DLD1 (cell line): ENCODE measurements around the gene MGAT3.

Experiments used
- in situ Hi-C: cut with HindIII; loops from 2 replicates; pipeline ENCODE4 v1.10.0; 2017; ENCODE audit warnings: low sequenced_read_pairs

The MGAT3 gene

DNA sequence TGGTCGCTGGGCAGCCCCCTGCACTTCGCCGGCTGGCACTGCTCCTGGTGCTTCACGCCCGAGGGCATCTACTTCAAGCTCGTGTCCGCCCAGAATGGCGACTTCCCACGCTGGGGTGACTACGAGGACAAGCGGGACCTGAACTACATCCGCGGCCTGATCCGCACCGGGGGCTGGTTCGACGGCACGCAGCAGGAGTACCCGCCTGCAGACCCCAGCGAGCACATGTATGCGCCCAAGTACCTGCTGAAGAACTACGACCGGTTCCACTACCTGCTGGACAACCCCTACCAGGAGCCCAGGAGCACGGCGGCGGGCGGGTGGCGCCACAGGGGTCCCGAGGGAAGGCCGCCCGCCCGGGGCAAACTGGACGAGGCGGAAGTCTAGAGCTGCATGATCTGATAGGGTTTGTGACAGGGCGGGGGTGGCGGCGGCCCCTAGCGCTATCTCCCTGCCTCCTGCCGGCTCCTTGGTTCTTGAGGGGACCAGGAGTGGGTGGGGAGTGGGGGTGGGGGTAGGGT, 31.8 kb downstream of the MGAT3 start:
- in situ Hi-C loops, result loop anchor here (25.0 kb wide), 1 partner anchor 126 kb away; no protein-coding TSS in a partner anchor

DNA sequence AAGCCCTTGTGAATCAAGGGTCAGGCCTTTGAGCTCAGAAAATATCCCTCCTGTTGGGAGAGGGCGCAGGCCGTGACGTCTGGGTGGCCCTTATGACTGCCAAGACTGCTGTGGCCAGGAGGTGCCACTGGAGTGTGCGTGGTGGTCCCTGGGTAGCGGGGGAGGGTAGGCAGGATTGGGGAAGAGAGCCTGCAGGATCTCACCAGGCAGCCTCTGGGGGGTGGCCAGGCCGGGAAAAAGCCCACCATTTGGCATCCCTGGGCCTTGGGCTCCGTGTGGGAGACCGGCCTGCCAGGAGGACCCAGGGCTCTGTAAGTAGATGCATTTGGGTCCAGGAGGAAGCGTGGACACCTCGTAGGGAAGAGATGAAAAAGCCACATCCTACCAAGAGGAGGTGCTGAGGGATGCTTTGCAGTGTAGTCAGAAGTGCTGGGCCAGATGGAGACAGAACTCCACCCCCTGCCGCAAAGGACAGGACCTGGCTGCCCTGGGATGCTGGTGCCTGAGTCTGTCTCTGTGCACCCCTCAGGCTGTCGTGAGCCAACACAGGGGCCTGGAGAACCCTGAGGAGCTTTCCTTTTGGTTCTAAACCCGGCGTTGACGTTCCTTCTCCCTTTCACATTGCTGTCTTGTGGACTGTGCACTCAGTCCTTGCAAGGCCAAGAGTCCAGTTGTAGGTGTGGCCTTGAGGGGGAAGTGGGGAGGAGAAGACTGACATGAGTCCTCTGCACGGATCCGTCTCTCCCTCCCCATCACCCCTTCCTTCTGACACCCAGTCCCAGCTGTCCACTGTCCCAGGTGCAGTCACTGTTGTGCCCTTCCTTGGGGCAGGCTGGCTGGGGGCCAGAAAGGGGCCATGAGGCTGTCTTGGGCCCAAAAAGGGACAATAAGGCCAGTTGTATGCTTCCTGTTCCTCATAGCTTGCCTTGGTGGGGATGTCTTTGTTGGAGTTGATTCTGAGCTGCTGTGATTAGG, 32.6 kb downstream of the MGAT3 start:
- in situ Hi-C loops, result loop anchor here (25.0 kb wide), 1 partner anchor 127 kb away; no protein-coding TSS in a partner anchor

DNA sequence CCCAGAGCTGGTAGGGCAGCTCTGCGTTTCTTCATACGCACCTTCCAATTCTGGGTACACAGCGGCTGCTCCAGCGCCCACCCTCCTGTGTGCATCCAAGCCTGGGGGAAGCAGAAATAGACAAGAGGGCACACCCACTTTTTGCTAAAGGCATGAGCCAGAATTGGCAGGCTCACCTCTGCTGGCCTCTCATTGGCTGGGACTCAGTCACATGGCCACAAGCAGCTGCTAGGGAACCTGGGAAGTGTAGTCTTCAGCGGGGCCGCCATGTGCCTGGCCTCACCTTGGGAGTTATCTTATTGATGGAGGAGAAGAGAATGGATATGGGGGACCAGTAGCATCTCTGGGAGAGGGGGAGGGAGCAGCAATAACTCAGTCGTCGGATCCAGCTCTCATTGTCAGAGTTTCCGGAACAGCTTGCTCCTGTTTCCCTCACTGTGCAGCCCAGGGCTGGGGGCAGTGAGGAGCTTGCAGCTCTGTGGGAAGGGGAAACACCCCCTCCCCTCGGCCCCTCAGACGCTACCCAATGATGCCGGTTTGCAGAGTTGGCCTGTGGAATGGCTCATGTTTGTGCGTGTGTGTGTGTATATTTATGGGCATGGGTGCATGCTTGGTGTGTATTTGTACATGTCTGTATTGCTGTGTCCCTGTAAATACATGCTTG, 33.5 kb downstream of the MGAT3 start:
- in situ Hi-C loops, result loop anchor here (25.0 kb wide), 1 partner anchor 128 kb away; no protein-coding TSS in a partner anchor

DNA sequence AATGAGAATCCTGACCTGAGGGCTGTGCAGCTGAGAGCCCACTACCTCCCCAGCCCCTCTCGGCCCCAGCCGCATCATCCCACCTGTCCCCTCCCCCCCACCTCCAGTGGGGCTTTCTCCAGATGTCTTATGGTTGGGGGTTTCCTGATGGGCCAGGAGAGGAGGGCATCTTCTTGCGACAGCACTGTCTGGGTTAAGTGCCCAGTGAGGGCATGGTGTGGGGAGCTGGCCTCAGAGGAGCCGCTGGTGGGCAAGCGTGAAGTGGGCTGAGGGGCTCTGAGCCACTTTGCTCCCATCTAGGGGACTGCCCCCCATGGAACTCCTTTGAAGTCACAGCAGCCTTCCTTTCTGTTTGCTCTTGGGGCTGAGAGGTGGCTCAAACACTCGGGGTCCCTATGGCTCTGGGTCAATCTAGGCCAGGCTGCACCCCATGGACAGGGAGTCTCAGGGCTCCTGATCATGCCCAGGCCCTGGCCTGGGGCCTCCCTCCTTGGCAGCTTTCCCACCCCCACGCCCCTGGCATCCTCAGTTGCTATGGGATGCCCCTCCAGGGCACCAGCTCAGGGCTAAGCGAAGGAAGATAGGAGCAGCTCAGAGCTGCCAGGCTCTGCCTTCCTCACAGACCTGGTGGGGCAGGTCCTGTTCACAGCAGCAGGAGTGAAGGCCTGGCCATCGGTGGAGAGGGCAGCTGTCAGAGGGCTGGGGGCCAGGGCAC, 34.3 kb downstream of the MGAT3 start:
- in situ Hi-C loops, result loop anchor here (25.0 kb wide), 1 partner anchor 129 kb away; no protein-coding TSS in a partner anchor

DNA sequence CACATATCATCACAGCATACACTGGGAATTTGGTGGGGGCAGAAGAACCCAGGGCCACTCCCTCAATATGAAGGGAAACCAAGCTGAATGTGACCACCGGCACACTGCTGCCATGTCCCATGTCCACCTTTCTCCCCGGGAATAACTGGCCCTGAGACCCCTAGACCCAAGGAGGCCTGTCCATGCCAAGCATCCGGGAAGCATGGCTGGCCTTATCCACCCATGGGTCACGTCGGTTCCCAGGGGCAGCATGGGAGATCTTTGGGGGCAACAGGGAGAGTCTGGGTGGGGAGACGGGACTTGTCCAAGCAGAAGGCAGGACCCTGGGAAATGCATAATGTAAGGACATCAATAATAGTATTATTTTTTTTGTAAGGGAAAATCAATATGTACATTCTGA, 34.9 kb downstream of the MGAT3 start:
- in situ Hi-C loops, result loop anchor here (25.0 kb wide), 1 partner anchor 129 kb away; no protein-coding TSS in a partner anchor

DNA sequence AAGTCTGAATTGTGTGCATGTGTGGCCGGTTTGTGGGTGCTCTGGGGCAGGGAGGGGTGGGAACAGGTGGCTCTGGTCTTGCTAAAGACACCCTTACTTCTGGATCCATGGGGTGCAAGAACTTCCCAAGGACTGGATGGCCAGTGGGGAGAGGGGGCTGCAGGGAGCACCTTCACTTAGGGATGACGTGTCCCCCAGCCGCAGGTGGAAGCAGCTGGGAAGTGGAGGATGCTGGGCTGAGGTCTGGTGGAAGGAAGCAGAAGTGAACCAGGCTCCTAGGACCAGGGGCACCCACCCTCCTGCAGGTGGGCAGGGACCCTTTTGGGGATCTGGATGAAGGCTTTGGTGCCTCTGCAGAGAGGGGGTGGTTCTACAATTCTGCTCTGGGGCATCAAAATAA, 35.4 kb downstream of the MGAT3 start:
- in situ Hi-C loops, result loop anchor here (25.0 kb wide), 1 partner anchor 130 kb away; no protein-coding TSS in a partner anchor

DNA sequence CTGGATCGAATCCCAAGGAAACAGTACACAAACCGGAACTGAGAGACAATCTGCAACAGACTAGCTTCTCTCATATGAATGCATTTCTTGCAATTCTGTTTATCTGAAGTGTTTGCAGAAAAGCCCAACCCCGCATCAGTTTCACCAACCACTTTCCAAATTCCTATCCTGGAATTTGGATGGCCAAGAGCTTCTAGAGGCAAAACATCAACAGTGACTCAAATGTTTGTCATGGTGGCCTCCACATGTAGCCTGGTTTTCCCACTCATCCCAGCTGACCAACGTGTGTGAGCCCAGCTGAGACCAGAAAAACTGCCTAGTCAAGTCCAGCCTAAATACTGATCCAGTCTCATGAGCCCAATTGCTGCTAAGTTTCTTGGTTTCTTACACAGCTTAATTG, 36.9 kb downstream of the MGAT3 start:
- in situ Hi-C loops, result loop anchor here (25.0 kb wide), 1 partner anchor 131 kb away; no protein-coding TSS in a partner anchor

DNA sequence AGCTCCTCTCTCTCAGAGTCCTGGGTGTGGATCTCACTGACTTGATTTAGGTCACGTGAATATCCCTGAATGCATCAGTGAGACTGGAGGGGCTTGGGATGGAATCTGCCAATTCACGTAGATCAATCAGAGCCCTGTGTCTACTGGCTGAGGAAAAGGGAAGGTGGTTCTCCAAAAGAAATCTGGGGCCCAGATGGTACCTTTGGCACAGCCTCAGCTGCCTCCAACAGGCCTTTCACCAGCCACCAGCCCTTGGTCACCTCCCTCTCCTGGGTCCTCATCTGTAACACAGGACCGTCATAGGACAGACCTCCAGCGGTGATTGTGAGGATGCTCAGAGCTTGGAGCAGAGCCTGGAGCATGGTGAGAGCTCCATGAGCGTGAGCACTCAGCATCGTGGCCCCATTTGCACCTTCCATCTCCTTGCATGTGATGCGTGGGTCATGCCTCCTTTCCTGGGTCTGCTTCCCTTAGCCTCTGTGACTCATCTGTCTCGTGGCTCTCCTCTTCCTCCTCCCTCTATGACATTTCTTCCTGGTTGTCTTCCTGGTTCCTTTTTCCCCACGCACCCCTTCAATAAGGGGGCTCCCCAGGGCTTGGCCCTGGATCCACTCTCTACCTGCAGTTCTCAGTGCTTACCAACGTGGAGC, 37.8 kb downstream of the MGAT3 start:
- in situ Hi-C loops, result loop anchor here (25.0 kb wide), 1 partner anchor 132 kb away; no protein-coding TSS in a partner anchor

DNA sequence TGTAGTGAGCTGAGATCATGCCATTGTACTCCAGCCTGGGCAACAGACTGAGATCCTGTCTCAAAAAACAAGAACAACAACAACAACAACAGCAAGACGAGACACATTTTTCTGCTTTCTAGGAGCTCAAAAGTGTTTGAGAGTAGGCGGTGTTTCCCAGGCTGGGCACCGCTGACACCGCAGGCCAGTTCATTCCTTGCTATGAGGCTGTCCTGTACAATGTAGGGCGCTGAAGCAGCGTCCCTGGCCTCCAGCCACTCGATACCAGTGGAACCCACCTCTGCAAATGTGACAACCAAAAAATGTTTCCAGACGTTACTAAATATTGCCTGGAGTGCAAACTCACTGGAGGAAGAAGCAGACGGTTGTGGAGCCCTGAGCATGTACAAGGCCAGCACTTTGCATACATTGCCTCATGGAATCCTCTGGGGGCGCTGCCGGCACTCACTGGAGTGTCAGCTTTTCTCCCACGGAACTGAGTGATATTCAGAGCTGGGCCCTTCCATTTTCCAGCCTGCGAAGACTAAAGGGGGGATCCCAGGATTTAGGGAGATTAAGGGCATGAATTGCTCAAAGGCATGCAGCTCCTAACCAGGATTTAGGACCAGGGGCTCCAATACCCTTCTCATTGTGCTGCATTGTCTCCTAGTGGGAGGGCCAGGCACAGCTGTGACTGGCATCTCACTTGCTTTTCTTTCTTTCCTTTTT, 39.5 kb downstream of the MGAT3 start:
- in situ Hi-C loops, result loop anchor here (25.0 kb wide), 1 partner anchor 134 kb away; no protein-coding TSS in a partner anchor

DNA sequence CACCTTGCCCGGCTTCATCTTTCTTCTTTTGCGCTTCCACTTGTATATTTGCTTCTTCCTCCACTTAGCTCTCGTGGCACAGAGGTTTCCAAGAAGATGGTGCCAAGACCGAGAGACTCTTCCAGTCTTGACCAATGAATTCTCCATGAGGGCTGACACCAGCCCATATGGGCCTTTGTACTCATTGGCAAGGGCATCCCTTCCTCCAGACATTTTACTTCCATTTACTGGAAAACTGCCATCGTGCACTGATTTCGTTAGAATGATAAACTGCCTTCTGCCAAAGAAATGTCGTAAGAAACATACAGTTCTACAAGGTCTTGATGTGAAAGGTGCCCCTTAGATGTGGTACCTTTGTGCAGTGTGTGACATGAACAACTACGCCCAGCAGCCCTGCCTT, 40.6 kb downstream of the MGAT3 start:
- in situ Hi-C loops, result loop anchor here (25.0 kb wide), 1 partner anchor 135 kb away; no protein-coding TSS in a partner anchor

DNA sequence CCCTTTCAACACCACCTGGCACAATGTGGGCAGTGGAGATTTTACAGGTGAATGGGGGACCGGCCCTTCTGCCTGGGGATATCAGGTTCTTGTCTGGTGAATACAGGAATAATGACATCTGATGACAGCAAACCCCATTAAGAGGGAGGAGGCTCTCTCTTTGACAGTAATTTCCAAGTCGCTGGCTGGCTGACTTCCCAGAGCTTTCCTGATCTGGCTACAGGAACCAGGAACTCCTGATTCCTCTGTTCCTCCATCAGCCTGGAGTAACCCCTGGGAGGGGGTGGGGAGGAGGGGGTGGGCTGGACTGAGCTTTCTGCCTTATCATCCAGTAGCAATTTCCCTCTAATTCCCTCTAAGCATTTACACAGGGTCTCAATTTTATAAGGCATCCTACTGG, 41.6 kb downstream of the MGAT3 start:
- in situ Hi-C loops, result loop anchor here (25.0 kb wide), 1 partner anchor 136 kb away; no protein-coding TSS in a partner anchor

DNA sequence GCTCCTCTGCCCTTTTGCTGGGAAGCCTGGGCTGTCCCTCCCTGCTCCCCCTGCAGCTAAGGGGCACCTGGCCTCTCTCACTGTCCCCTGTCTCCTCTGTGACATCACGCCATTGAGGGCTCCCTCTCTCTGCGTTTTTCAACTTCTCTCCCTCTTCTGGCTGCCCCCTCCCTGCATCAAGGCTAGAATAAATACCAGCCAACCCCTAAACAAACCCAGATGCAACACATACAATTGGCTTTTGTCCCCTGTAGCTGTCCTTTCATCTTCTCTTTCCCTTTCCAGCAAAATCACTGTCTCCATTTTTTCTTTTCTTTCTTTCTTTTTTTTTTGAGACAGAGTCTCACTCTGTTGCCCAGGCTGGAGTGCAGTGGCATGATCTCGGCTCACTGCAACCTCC, 42.0 kb downstream of the MGAT3 start:
- in situ Hi-C loops, result loop anchor here (25.0 kb wide), 1 partner anchor 137 kb away; no protein-coding TSS in a partner anchor

DNA sequence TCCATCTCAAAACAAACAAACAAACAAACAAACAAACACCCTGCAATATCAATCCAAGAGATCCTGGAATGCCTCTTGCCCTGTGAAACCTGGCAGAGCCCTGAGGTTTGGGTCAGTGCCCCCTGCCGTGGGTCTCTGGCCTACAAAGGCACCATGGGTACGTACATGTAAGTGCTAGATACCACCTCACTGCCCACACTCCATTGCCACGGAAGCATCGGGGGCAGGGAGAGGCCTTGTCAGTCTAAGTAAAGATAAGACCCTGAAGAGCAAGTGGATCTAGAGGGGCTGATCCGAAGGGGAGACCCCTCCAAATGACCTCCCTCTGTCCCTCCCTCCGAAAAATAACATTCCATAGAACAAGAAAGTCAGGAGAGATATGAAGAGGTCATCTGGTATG, 43.3 kb downstream of the MGAT3 start:
- in situ Hi-C loops, result no loop called here

DNA sequence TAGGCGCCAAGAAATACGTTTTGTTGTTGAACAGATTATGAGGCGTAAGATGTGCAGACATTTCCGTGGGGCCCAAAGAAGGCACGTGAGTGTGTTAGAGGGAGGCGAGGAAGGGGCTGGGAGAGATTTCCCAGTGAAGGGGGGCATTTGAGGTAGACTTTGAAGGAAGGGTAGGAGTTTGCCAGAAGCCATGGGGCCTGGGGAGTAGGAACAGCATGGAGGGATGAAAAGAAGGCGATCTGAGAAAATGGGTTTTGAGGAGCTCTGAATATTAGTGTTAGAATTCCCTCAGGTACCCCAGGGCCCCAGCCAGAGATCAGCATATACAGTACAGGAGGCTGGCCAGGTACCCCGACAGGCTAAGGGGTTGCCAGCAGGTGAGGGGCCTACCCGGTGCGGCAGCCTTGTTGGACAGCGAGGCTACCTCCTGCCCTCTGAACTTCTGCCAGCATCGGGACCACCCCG, 44.9 kb downstream of the MGAT3 start:
- in situ Hi-C loops, result no loop called here

DNA sequence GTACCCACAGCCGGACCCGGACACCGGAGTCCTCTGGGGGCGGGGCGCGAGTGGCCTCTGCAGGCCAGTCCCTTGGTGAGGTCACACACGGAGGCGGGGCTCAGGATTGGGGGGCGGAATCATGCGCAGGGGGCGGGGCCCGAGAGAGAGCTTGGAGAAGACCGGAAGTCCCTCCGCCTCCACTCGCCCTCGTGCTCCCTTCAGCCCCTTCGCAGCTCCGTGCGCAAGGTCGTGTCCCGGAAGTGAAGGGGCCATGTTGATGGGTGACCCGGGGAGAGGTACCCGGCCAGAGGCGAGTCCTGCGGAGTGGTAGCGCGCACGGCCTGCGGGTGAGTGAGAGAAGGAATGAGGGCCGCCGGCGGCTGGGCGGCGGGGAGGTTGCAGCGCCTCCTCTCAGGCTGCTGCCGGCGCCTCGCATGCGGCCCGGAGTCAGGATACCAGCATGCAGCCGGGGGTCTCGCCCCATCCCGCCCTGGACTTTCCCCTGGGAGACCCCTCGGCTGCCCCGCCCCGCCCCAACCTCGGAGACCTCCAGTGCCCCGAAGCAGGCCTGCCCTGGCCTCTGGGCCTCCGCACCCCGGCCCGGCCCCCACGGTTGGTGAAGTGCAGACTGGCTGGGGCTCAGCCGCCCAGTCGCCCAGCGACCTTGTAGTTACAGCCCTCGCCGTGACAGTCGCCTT, 45.4 kb downstream of the MGAT3 start, which contains the start of gene MIEF1:
Gene MIEF1 (plus strand): TSS at position 182 of the 680 bp plus-strand sequence. CDS start 9,005 bp downstream, outside the sequence.
- in situ Hi-C loops, result no loop called here

DNA sequence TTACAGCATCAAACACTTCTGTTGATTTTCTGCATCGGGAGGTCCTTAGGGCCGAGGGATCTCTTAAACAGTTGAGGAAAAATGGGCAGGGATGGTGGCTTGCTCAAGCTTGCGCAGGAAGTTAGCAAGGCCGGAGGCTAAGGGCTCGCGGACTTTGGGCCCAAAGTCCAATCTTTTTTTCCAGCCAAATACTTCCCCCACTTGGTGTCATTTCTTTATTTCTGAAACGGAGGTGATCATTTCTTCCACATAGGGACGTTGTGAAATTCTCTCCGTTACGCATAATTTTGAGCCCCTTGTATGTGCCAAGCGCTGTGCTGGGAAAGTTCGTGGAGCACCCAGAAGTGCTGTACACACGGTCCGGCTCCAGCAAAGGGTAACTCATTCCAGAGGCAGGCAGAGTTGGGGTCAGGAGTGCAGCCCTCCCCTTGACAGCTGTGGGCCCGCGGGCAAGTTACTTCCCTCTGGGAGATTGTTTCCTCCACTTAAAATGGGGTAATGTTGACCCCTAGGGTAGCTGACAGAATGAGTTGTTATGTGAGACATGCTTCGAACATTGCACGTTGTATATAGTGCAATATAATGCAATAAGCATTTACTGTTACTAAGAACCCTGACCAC, 46.1 kb downstream of the MGAT3 start:
- in situ Hi-C loops, result no loop called here

DNA sequence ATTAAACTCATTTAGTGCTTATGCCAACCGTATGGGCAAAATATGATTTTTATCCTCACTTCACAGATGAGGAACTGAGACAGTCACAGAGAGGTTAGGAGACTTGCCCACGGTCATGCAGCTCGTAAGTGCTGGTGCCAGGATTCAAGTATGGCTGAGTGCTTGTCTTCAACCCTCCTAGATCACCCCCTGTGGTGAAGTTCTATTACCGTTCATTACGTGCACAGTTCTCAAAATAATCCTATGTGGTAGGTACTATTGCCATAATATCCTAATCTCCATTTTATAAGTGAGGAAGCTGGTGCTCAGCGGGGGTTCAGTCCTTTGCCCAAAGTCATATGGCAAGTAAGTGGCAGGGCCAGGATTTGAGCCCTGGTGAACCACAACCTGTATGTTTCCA, 46.8 kb downstream of the MGAT3 start:
- in situ Hi-C loops, result no loop called here

DNA sequence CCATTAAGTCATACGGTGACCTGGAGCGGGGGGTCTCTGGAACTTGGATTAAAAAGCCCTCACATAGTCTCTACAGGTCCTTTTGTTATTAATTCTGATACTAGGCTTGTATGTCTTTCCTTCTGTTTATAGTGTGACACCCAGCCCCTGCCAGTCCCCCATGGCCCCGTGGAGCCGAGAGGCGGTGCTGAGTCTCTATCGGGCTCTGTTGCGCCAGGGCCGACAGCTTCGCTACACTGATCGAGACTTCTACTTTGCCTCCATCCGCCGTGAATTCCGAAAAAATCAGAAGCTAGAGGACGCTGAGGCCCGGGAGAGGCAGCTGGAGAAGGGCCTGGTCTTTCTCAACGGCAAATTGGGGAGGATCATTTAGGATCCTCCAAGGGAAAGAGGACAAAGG, 47.3 kb downstream of the MGAT3 start:
- in situ Hi-C loops, result no loop called here
